ENCODE data around the gene RASAL3.
"Not testable (repeated sequence)": the region's sequence is repeated elsewhere in the genome, so short reads cannot be mapped to it uniquely, and the experiment has no call there.

Gene RASAL3

GRCh38 chr19:15498156-15498858 lies 34.0 kb upstream of the RASAL3 start:
- no peaks in the 10 kb centered on the region for H3K27me3 ChIP-seq (ENCODE audit: control insufficient read depth in 5 of 5, insufficient read depth in 4 of 5, low read length in 5 of 5)
- H3K4me1 ChIP-seq (ENCODE audit: control insufficient read depth in 5 of 5, insufficient read depth in 5 of 5, low read length in 5 of 5) = peaks cover 1 to 8% (median 5%) of the 10 kb centered on the region in 5 donors
- no peak overlapping the region for H3K27ac ChIP-seq (ENCODE audit: low read depth, low read length)
- H3K4me3 ChIP-seq (ENCODE audit: low read depth in 1 of 5, low read length in 5 of 5) = no peak overlapping the region
- no peak overlapping the region for H3K9ac ChIP-seq (ENCODE audit: low read length in 5 of 5)
- no peaks in the 10 kb centered on the region for H3K36me3 ChIP-seq (ENCODE audit: control insufficient read depth in 5 of 5, insufficient read depth in 5 of 5, low read length in 5 of 5)
- H3K9me3 ChIP-seq (ENCODE audit: control insufficient read depth in 5 of 5, low read length in 5 of 5) = no peaks in the 10 kb centered on the region

- Histone ChIP-seq H3K27me3 (ENCODE audit: control insufficient read depth in 5 of 5, insufficient read depth in 4 of 5, low read length in 5 of 5) (no peaks in the 10 kb centered on the region), H3K4me1 (ENCODE audit: control insufficient read depth in 5 of 5, insufficient read depth in 5 of 5, low read length in 5 of 5) (peaks cover 1 to 8% (median 5%) of the 10 kb centered on the region in 5 donors), H3K9me3 (ENCODE audit: control insufficient read depth in 5 of 5, low read length in 5 of 5) (no peaks in the 10 kb centered on the region), H3K9ac (ENCODE audit: low read length in 5 of 5) (no peak overlapping the region), H3K4me3 (ENCODE audit: low read depth in 1 of 5, low read length in 5 of 5) (no peak overlapping the region), H3K36me3 (ENCODE audit: control insufficient read depth in 5 of 5, insufficient read depth in 5 of 5, low read length in 5 of 5) (no peaks in the 10 kb centered on the region), H3K27ac (ENCODE audit: low read depth, low read length) (no peak overlapping the region)
These were observed 30.8 kb upstream of the RASAL3 start for GRCh38 chr19:15495151-15495550.

GRCh38 chr19:15488489-15489226 lies 24.3 kb upstream of the RASAL3 start:
- Histone ChIP-seq H3K4me3 (ENCODE audit: low read depth in 1 of 5, low read length in 5 of 5) (no peak overlapping the region), H3K9ac (ENCODE audit: low read length in 5 of 5) (peak overlapping the region in 1 of 5 donors; percentile 25), H3K27ac (ENCODE audit: low read depth, low read length) (no peak overlapping the region), H3K4me1 (ENCODE audit: control insufficient read depth in 5 of 5, insufficient read depth in 5 of 5, low read length in 5 of 5) (peaks cover 0 to 18% (median 10%) of the 10 kb centered on the region in 5 donors), H3K27me3 (ENCODE audit: control insufficient read depth in 5 of 5, insufficient read depth in 4 of 5, low read length in 5 of 5) (no peaks in the 10 kb centered on the region), H3K36me3 (ENCODE audit: control insufficient read depth in 5 of 5, insufficient read depth in 5 of 5, low read length in 5 of 5) (no peaks in the 10 kb centered on the region), H3K9me3 (ENCODE audit: control insufficient read depth in 5 of 5, low read length in 5 of 5) (peaks cover 0 to 5% (median 0%) of the 10 kb centered on the region in 5 donors)

DNA sequence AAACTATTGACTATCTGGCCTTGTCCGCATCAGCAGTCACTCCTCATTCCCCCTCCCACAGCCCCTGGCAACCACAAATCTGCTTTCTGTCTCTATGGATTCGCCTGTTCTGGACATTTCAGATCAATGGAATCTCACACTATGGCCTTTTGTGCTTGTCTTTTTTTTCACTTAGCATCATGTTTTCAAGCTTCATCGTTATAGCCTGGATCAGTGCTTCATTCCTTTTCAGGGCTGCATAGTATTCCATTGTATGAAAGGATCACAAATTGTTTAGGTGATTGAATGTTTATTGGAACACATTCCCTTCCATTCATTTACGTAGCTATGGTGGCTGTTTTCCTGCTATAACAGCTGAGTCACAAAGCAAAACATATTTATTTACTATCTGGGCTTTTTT lies 22.7 kb upstream of the RASAL3 start:
- peaks cover 0 to 5% (median 0%) of the 10 kb centered on the region in 5 donors for H3K9me3 ChIP-seq (ENCODE audit: control insufficient read depth in 5 of 5, low read length in 5 of 5)
- H3K4me1 ChIP-seq (ENCODE audit: control insufficient read depth in 5 of 5, insufficient read depth in 5 of 5, low read length in 5 of 5) = peaks cover 0 to 18% (median 10%) of the 10 kb centered on the region in 5 donors
- H3K27me3 ChIP-seq (ENCODE audit: control insufficient read depth in 5 of 5, insufficient read depth in 4 of 5, low read length in 5 of 5) = no peaks in the 10 kb centered on the region
- no peak overlapping the region for H3K27ac ChIP-seq (ENCODE audit: low read depth, low read length)
- no peak overlapping the region for H3K9ac ChIP-seq (ENCODE audit: low read length in 5 of 5)
- no peaks in the 10 kb centered on the region for H3K36me3 ChIP-seq (ENCODE audit: control insufficient read depth in 5 of 5, insufficient read depth in 5 of 5, low read length in 5 of 5)
- no peak overlapping the region for H3K4me3 ChIP-seq (ENCODE audit: low read depth in 1 of 5, low read length in 5 of 5)

- not testable (repeated sequence) for H3K36me3 ChIP-seq (ENCODE audit: control insufficient read depth in 5 of 5, insufficient read depth in 5 of 5, low read length in 5 of 5); H3K9me3 ChIP-seq (ENCODE audit: control insufficient read depth in 5 of 5, low read length in 5 of 5); H3K4me3 ChIP-seq (ENCODE audit: low read depth in 1 of 5, low read length in 5 of 5); H3K9ac ChIP-seq (ENCODE audit: low read length in 5 of 5); H3K27me3 ChIP-seq (ENCODE audit: control insufficient read depth in 5 of 5, insufficient read depth in 4 of 5, low read length in 5 of 5); H3K27ac ChIP-seq (ENCODE audit: low read depth, low read length)
- peaks cover 0 to 18% (median 10%) of the 10 kb centered on the region in 5 donors for H3K4me1 ChIP-seq (ENCODE audit: control insufficient read depth in 5 of 5, insufficient read depth in 5 of 5, low read length in 5 of 5)
These were observed 21.4 kb upstream of the RASAL3 start for GRCh38 chr19:15485768-15486167.

DNA sequence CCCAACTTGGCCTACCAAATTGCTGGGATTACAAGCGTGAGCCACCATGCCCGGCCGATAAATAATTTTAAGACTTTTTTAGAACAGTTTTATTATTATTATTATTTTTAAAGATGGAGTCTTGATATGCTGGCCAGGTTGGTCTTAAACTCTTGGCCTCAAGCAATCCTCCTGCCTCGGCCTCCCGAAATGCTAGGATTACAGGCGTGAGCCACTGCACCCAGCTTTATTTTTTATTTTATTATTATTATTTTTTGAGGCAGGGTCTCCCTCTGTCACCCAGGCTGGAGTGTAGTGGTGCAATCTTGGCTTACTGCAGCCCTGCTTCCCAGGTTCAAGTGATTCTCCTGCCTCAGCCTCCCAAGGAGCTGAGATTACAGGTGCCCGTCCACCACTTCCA lies 16.7 kb upstream of the RASAL3 start:
- H3K36me3 ChIP-seq (ENCODE audit: control insufficient read depth in 5 of 5, insufficient read depth in 5 of 5, low read length in 5 of 5); H3K9ac ChIP-seq (ENCODE audit: low read length in 5 of 5): not testable (repeated sequence)

DNA sequence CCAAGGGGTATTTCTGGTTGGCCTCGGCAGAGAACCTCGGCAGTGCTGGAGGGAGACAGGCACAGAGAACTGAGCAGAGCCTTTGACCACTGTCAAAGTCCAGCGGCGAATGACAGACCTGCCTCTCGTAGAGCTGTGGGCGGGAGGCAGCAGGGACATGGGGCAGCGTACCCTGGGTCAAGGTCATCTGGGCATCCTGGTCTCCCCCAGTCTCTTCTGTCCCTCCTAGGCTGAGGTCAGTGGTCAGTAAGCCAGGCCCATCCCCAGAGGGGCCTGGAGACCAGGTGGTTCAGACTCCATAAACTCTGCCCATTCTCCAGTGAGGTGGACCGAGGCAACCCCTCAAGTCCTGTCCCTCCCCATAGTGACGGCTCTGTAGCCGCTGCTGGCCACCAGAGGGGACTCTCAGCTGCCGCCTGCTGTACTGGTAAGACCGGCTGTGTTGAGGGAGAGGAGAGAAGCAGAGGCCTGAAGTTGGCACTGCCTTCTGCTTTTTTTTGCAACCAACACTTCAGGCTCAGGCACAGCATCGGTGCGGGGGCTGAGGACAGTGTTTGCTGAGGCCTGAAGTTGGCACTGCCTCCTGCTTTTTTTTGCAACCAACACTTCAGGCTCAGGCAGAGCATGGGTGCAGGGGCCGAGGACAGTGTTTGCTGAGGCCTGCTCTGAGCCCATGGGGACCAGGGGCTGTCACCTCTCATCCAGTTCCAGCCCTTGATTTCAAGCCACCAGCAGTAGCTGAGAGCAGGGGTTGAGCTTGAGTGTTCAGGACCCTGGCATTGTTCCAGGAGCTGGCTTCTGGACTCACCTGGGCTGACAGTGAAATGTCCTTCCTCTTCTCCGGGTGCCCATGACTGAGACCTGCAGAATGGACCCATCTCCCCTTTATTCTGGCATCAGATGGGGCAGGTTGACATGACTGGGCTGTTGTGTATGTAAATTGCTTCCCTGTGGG lies 15.3 kb upstream of the RASAL3 start, which contains the start of gene PGLYRP2:
PGLYRP2 (minus strand) TSS at position 111 of the 955 bp plus-strand sequence. CDS start 130 bp downstream, outside the sequence.
- H3K4me3 ChIP-seq (ENCODE audit: low read depth in 1 of 5, low read length in 5 of 5) = no peak within 1 kb of the TSS
- peak within 1 kb of the TSS in 1 of 5 donors; percentile 28 for H3K9ac ChIP-seq (ENCODE audit: low read length in 5 of 5)
- peaks cover 0 to 11% (median 5%) of the 10 kb centered on the region in 5 donors for H3K4me1 ChIP-seq (ENCODE audit: control insufficient read depth in 5 of 5, insufficient read depth in 5 of 5, low read length in 5 of 5)
- no peaks in the 10 kb centered on the region for H3K27me3 ChIP-seq (ENCODE audit: control insufficient read depth in 5 of 5, insufficient read depth in 4 of 5, low read length in 5 of 5)
- peaks cover 0 to 6% (median 4%) of the 10 kb centered on the region in 5 donors for H3K9me3 ChIP-seq (ENCODE audit: control insufficient read depth in 5 of 5, low read length in 5 of 5)
- H3K27ac ChIP-seq (ENCODE audit: low read depth, low read length) = no peak within 1 kb of the TSS
- H3K36me3 ChIP-seq (ENCODE audit: control insufficient read depth in 5 of 5, insufficient read depth in 5 of 5, low read length in 5 of 5) = no peaks in the 10 kb centered on the region

More for the DNA sequence above, 16.7 kb upstream of the RASAL3 start:
- H3K27me3 ChIP-seq (ENCODE audit: control insufficient read depth in 5 of 5, insufficient read depth in 4 of 5, low read length in 5 of 5); H3K27ac ChIP-seq (ENCODE audit: low read depth, low read length); H3K4me3 ChIP-seq (ENCODE audit: low read depth in 1 of 5, low read length in 5 of 5); H3K9me3 ChIP-seq (ENCODE audit: control insufficient read depth in 5 of 5, low read length in 5 of 5): not testable (repeated sequence)
- peaks cover 0 to 11% (median 5%) of the 10 kb centered on the region in 5 donors for H3K4me1 ChIP-seq (ENCODE audit: control insufficient read depth in 5 of 5, insufficient read depth in 5 of 5, low read length in 5 of 5)

- Histone ChIP-seq H3K4me1 (ENCODE audit: control insufficient read depth in 5 of 5, insufficient read depth in 5 of 5, low read length in 5 of 5) (peaks cover 0 to 9% (median 5%) of the 10 kb centered on the region in 5 donors), H3K9me3 (ENCODE audit: control insufficient read depth in 5 of 5, low read length in 5 of 5) (peaks cover 0 to 6% (median 4%) of the 10 kb centered on the region in 5 donors), H3K36me3 (ENCODE audit: control insufficient read depth in 5 of 5, insufficient read depth in 5 of 5, low read length in 5 of 5) (no peaks in the 10 kb centered on the region), H3K27me3 (ENCODE audit: control insufficient read depth in 5 of 5, insufficient read depth in 4 of 5, low read length in 5 of 5) (peaks cover 0 to 3% (median 0%) of the 10 kb centered on the region in 5 donors), H3K4me3 (ENCODE audit: low read depth in 1 of 5, low read length in 5 of 5) (no peak overlapping the region), H3K27ac (ENCODE audit: low read depth, low read length) (no peak overlapping the region), H3K9ac (ENCODE audit: low read length in 5 of 5) (no peak overlapping the region)
These were observed 12.0 kb upstream of the RASAL3 start for GRCh38 chr19:15476325-15476724.

DNA sequence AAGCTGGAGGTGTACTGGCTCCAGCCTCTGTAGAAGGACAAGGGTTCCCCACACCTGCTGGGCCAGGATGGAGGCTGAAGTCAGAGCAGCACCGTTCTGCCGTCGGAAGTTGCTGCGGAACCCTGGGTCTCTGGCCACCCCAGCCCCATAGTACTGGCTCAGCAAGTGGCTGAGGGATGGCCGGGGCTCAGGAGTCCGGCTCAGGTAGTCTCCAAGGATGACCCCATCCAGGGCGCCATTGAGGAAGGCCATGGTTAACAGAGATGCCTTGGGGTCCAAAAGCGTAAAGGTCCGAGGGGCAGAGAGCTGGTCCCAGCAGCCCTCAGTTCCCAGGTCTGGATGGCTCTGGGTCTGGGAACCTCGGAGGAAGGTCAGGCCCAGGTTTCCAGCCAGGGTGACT lies 11.3 kb upstream of the RASAL3 start:
- H3K27ac ChIP-seq (ENCODE audit: low read depth, low read length) = no peak overlapping the region
- H3K9me3 ChIP-seq (ENCODE audit: control insufficient read depth in 5 of 5, low read length in 5 of 5) = peaks cover 0 to 6% (median 4%) of the 10 kb centered on the region in 5 donors
- peaks cover 0 to 3% (median 0%) of the 10 kb centered on the region in 5 donors for H3K27me3 ChIP-seq (ENCODE audit: control insufficient read depth in 5 of 5, insufficient read depth in 4 of 5, low read length in 5 of 5)
- no peak overlapping the region for H3K9ac ChIP-seq (ENCODE audit: low read length in 5 of 5)
- H3K4me3 ChIP-seq (ENCODE audit: low read depth in 1 of 5, low read length in 5 of 5) = no peak overlapping the region
- H3K36me3 ChIP-seq (ENCODE audit: control insufficient read depth in 5 of 5, insufficient read depth in 5 of 5, low read length in 5 of 5) = no peaks in the 10 kb centered on the region
- peaks cover 0 to 9% (median 5%) of the 10 kb centered on the region in 5 donors for H3K4me1 ChIP-seq (ENCODE audit: control insufficient read depth in 5 of 5, insufficient read depth in 5 of 5, low read length in 5 of 5)
